NCI-H1092 treated with DMSO at 0.1 percent for 48 hours (cell line): Measurements from ENCODE around the gene FES.

Source experiments
- DNase-seq: peaks from one replicate; lab custom pipeline; 2025; lab: John Stamatoyannopoulos, UW

The FES gene

GRCh38 chr15:90930861-90931574, 46.7 kb downstream of the FES start:
- DNase-seq, result no peak

- no peak for DNase-seq
These were observed 47.2 kb downstream of the FES start for GRCh38 chr15:90931575-90931827.

GRCh38 chr15:90931828-90932659, 47.7 kb downstream of the FES start, which contains the start of gene HDDC3:
TSS of gene HDDC3 (minus strand) at chr15:90932549. CDS start at chr15:90932540, 9 bp downstream.
- peak; percentile 66 for DNase-seq

- DNase-seq, result no peak
These were observed 48.3 kb downstream of the FES start for GRCh38 chr15:90932660-90932991.

GRCh38 chr15:90933301-90933700, 49.0 kb downstream of the FES start:
- no peak for DNase-seq

GRCh38 chr15:90934256-90934948, 50.1 kb downstream of the FES start:
- peak; percentile 69 for DNase-seq

- DNase-seq, result peak; percentile 69
These were observed 50.8 kb downstream of the FES start, which contains the start of gene UNC45A for GRCh38 chr15:90934949-90935751. TSS of gene UNC45A (plus strand) at chr15:90935285. CDS start at chr15:90935325, 40 bp downstream.

- DNase-seq, result no peak
These were observed 52.5 kb downstream of the FES start for GRCh38 chr15:90936823-90937222.

- DNase-seq, result no peak
These were observed 54.0 kb downstream of the FES start for GRCh38 chr15:90938261-90938660.

- no peak for DNase-seq
These were observed 55.5 kb downstream of the FES start for GRCh38 chr15:90939756-90940155.

- DNase-seq, result no peak
These were observed 56.7 kb downstream of the FES start for GRCh38 chr15:90941038-90941437.

GRCh38 chr15:90942354-90943120, 58.2 kb downstream of the FES start:
- no peak for DNase-seq

- no peak for DNase-seq
These were observed 60.8 kb downstream of the FES start for GRCh38 chr15:90945091-90945490.
